A673 (cell line): Measurements from ENCODE around the gene MAML3. TPM values are rescaled to one million over a fixed set of nuclear protein-coding genes. Genes with fewer than 3 reads are reported as not detected.

ENCODE experiments used
- BruUV-seq: library from RNA; stranded (reverse); fragments of 400-500 nt; replicated peaks from 2 replicates; lab custom pipeline; 2021; lab: Mats Ljungman, UMichigan
- CTCF ChIA-PET: fragments of 300-600 bp; sonication (Branson Sonifier 250); formaldehyde crosslinking; loops from one replicate; lab custom pipeline; 2022; ENCODE audit warnings: antibody characterized with exemption; lab: Charles Lee
- POLR2A ChIA-PET: fragments of 300-600 bp; sonication (Branson Sonifier 250); formaldehyde crosslinking; loops from one replicate; lab custom pipeline; 2022; ENCODE audit warnings: antibody characterized with exemption; ENCODE audit not compliant: low non-redundant PET; lab: Charles Lee
- DNase-seq: peaks from one replicate; pipeline ENCODE4 v3.0.0-alpha.2; 2015; ENCODE audit warnings: low spot score
- H3K27ac ChIP-seq: fragments of 200-600 bp; sonication (generic); 2 replicates; pipeline ENCODE4 v1.5.1; 2016; ENCODE audit warnings: mixed run types, low read depth, mild to moderate bottlenecking, mixed read lengths, antibody characterized with exemption, low read length; ENCODE audit not compliant: poor library complexity, severe bottlenecking
- H3K27me3 ChIP-seq: fragments of 200-600 bp; sonication (generic); replicated peaks from 2 replicates; pipeline ENCODE4 v1.6.1; 2017; ENCODE audit warnings: mixed run types, low read depth, mild to moderate bottlenecking, mixed read lengths, antibody characterized with exemption, low read length; ENCODE audit not compliant: insufficient read depth, poor library complexity
- H3K36me3 ChIP-seq: fragments of 200-600 bp; sonication (generic); 2 replicates; pipeline ENCODE4 v1.6.1; 2016; ENCODE audit warnings: mixed run types, mild to moderate bottlenecking, mixed read lengths, antibody characterized with exemption, low read length; ENCODE audit not compliant: insufficient read depth, poor library complexity, severe bottlenecking
- H3K4me1 ChIP-seq: fragments of 200-600 bp; sonication (generic); 2 replicates; pipeline ENCODE4 v1.6.1; 2017; ENCODE audit warnings: mixed run types, mild to moderate bottlenecking, mixed read lengths, antibody characterized with exemption, low read length; ENCODE audit not compliant: insufficient read depth, poor library complexity, severe bottlenecking
- H3K4me3 ChIP-seq: fragments of 200-600 bp; sonication (generic); 2 replicates; pipeline ENCODE4 v1.5.1; 2016; ENCODE audit warnings: low read depth, mixed run types, mild to moderate bottlenecking, mixed read lengths, low read length; ENCODE audit not compliant: poor library complexity, severe bottlenecking
- H3K9me3 ChIP-seq: fragments of 200-600 bp; sonication (generic); 2 replicates; pipeline ENCODE4 v1.6.1; 2016; ENCODE audit warnings: mixed run types, low read depth, mild to moderate bottlenecking, mixed read lengths, antibody characterized with exemption, low read length; ENCODE audit not compliant: poor library complexity, severe bottlenecking
- EZH2 ChIP-seq: fragments of 200-600 bp; sonication (generic); IDR thresholded peaks from 2 replicates; pipeline ENCODE4 v1.6.1; 2017; ENCODE audit warnings: borderline replicate concordance, low read depth, mild to moderate bottlenecking, mixed read lengths, antibody characterized with exemption, low read length; ENCODE audit not compliant: poor library complexity, severe bottlenecking
- intact Hi-C: fragments of 100-400 bp; cut with micrococcal nuclease; formaldehyde crosslinking; loops from one replicate; pipeline ENCODE4 v1.10.0; 2022; ENCODE audit not compliant: unreplicated experiment
- total RNA-seq: library from RNA; stranded (reverse); gene quantifications from 2 replicates; pipeline ENCODE4 v1.2.3, GENCODE V29; 2021
- TF ChIP-seq, protein P1 (sequence below): fragments of 300-800, 200-600 bp; sonication (generic); conservative IDR thresholded peaks from 2 replicates; pipeline ENCODE4 v1.5.1; 2017; ENCODE audit warnings: low read depth, mild to moderate bottlenecking, antibody characterized with exemption, low read length, moderate library complexity, mixed read lengths

The MAML3 gene
- total RNA-seq, 1 experiment from 2014 or later: 3.7 TPM

DNA sequence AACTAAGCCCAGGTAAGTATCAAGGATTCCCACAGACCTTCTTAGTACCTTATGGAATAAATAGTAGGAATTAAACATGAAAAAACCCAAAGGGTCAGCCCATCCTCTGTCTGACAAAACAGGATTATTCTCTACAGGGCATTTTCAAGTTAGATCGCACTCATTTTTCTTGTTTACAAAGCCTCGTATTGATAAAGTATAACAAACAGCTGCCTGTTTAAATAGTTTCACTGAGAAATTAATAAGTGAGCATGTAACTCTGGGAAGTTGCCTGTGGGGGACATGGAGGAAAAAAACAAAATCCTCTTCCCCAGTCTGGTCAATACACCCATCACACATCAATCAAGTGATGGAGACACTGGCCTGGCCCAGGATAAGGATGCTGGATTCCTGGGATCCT lies 48.5 kb downstream of the MAML3 start:
- no peak for TF ChIP-seq EZH2
- TF ChIP-seq, protein P1, sequence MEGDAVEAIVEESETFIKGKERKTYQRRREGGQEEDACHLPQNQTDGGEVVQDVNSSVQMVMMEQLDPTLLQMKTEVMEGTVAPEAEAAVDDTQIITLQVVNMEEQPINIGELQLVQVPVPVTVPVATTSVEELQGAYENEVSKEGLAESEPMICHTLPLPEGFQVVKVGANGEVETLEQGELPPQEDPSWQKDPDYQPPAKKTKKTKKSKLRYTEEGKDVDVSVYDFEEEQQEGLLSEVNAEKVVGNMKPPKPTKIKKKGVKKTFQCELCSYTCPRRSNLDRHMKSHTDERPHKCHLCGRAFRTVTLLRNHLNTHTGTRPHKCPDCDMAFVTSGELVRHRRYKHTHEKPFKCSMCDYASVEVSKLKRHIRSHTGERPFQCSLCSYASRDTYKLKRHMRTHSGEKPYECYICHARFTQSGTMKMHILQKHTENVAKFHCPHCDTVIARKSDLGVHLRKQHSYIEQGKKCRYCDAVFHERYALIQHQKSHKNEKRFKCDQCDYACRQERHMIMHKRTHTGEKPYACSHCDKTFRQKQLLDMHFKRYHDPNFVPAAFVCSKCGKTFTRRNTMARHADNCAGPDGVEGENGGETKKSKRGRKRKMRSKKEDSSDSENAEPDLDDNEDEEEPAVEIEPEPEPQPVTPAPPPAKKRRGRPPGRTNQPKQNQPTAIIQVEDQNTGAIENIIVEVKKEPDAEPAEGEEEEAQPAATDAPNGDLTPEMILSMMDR: no peak
- Histone ChIP-seq H3K9me3 (no peaks in the 10 kb centered on the region), H3K27ac (no peak overlapping the region), H3K36me3 (no peaks in the 10 kb centered on the region), H3K4me3 (no peak overlapping the region), H3K27me3 (no peaks in the 10 kb centered on the region), H3K4me1 (peaks cover 10% of the 10 kb centered on the region)
- intact Hi-C loops: no loop called here
- no peak for DNase-seq
- CTCF ChIA-PET: no interaction called here
- POLR2A ChIA-PET: no interaction called here
- no TSS peak for BruUV-seq

DNA sequence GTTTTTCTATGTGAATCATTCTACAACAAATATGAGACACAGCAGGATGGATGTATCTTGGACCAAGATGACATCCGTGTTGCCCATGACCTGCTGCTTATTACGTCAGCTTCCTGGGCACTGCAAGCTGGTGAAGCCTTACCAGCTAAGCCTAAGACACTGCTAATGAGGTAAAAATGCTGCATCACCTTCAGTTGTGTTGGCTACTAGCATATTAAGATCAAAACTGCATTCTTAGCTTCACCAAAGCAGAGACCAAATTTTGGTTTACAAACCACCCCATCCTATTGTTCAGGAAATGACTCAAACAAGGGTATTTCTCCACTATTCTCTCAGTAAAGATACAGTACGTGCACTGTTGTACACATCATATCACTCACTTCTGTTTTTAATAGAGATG lies 50.3 kb downstream of the MAML3 start:
- CTCF ChIA-PET: no interaction called here
- Histone ChIP-seq H3K27me3 (no peaks in the 10 kb centered on the region), H3K9me3 (no peaks in the 10 kb centered on the region), H3K27ac (no peak overlapping the region), H3K4me3 (no peak overlapping the region), H3K4me1 (peaks cover 28% of the 10 kb centered on the region), H3K36me3 (no peaks in the 10 kb centered on the region)
- peak; percentile 23 for DNase-seq
- intact Hi-C loops: no loop called here
- TF ChIP-seq, protein P1: no peak
- no peak for TF ChIP-seq EZH2
- POLR2A ChIA-PET: no interaction called here
- BruUV-seq: no TSS peak

DNA sequence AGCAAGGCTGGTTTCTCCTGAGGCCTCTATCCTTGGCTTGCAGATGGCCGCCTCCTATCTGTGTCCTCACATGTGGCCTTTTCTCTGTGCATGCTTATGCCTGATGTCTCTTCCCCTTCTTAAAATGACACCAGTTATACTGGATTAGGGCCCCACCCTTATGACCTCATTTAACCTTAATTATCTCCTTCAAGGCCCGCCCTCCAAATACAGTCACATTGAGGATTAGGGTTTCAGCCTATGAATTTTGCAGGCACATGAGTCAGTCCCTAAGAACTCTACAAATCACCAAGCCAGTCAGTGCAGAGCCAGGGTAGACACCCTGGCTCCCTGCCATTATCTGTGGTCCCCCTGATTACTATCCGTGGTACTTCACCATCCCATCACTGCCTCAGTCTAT lies 51.6 kb downstream of the MAML3 start:
- BruUV-seq: no TSS peak
- TF ChIP-seq, protein P1: no peak
- TF ChIP-seq EZH2: no peak
- Histone ChIP-seq H3K36me3 (no peaks in the 10 kb centered on the region), H3K4me1 (peaks cover 35% of the 10 kb centered on the region), H3K4me3 (no peak overlapping the region), H3K27me3 (no peaks in the 10 kb centered on the region), H3K9me3 (no peaks in the 10 kb centered on the region), H3K27ac (no peak overlapping the region)
- POLR2A ChIA-PET: no interaction called here
- CTCF ChIA-PET: no interaction called here
- intact Hi-C loops: no loop called here
- no peak for DNase-seq
